EL (cell line): ENCODE results near the gene PXK.
"Not testable (repeated sequence)": the region's sequence is repeated elsewhere in the genome, so short reads cannot be mapped to it uniquely, and the experiment has no call there.

Experiments used
- DNase-seq: peaks from one replicate; pipeline ENCODE4 v3.0.0-alpha.2; 2016

The PXK gene

GRCh38 chr3:58421004-58421403, 88.3 kb downstream of the PXK start:
- no peak for DNase-seq

GRCh38 chr3:58422756-58423325, 90.1 kb downstream of the PXK start:
- DNase-seq: no peak

DNA sequence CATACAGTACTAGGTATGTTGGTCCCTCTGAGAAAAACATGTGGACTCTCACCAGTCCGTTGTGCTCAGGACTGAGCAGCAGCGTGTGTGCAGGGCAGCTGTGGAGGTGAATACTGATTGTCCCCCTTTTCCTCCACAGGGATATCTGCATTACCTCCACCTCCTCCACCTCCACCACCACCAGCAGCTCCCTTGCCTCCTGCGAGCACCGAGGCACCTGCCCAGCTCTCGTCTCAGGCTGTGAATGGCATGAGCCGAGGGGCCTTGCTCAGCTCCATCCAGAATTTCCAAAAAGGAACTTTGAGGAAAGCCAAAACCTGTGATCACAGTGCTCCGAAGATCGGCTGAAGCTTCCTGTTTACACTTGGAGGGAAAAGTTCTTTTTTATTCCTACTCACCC, 91.9 kb downstream of the PXK start:
- DNase-seq: no peak

GRCh38 chr3:58425782-58426181, 93.1 kb downstream of the PXK start:
- DNase-seq: no peak

GRCh38 chr3:58427661-58428361, 95.1 kb downstream of the PXK start:
- DNase-seq: no peak

GRCh38 chr3:58429657-58430056, 97.0 kb downstream of the PXK start:
- DNase-seq: no peak

- DNase-seq: no peak
Observed at GRCh38 chr3:58432905-58433304, 100.2 kb downstream of the PXK start.

DNA sequence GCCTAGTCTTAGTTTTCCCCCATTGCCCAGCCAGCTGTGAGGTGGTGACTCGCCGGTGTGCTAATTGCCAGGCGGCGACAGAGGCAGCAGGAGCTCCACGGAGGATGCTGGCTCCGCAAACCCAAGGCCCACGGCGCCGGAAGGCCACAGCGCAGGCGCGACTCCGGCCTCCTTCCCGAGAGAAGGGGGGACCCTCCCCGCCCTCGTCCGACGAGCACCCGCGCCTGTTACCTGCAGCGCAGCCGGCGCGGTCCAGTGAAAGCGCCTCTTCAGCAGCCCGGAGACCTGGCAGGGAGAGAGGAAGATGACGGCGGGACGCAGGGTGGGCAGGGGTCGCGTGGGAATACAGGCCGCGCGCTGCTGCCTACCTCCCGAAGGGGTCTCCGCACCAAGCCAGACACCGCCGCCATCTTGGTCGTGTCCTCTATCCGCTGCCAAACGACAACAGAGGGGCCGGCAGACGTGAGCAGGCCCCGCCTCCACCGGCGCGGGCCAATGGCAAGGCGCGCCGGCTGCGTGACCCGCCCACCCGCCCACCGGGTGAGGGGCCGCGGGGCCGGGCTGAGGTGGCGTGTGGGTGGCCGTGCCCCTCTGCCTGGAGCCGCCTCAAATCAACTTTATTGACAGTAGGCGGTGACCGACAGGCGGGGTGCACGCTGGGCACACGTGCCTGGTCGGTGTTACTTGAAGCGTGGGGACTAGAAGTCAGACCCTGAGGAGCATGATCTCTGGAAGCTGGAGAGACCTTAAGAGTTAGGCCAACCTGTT, 100.9 kb downstream of the PXK start, which contains the start of gene PDHB:
Gene PDHB, minus strand, starts transcription at position 433 of the 768 bp plus-strand sequence. Its CDS starts 23 bp downstream, at position 410.
- peak; percentile 89 for DNase-seq

DNA sequence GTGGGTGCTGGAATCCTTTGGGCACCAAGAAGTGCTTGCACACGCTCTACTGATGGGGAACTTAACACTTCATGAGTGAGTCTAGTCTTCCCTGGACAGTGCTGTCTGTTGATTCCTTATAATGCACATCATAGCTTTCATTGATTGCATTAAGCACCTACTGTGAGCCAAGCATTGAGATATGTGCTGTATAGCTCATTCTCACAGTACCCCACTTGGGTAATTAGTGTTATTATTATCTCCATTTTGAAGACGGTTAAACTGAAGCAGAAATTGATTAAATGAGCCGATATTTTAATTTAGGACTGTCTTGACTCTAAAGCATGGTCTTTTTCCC, 101.4 kb downstream of the PXK start:
- no peak for DNase-seq

GRCh38 chr3:58434511-58434910, 101.8 kb downstream of the PXK start:
- DNase-seq: no peak

DNA sequence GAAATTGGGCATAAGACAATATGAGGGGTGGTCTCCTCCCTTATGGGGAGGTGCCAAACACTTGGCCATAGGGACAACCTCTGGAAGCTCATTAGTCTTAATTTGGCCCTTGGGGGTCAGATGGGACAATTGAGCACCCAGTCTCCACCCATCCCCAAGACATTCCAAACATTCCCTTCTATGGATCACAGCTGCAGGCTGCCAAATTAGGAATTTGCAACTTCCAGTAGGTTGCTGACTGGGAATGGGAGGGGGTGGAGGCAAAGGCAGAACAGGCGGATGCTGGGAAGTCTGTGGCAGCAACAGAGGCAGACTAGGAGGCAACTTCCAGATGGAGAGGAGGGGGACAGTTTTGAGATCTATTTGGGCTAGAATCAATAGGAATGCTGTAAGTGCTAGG, 102.3 kb downstream of the PXK start:
- DNase-seq: peak; percentile 91

DNA sequence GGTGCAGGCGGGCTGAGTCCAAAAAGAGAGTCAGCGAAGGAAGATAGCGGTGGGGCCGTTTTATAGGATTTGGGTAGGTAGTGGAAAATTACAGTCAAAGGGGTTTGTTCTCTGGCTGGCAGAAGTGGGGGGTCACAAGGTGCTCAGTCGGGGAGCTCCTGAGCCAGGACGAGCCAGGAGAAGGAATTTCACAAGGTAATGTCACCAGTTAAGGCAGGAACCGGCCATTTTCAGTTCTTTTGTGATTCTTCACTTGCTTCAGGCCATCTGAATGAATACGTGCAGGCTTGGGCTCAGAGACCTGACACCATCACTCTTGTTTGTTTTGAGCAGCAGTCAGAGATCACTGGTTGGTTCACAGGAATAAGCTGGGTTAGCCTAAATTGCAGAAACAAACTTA, 104.6 kb downstream of the PXK start:
- DNase-seq: not testable (repeated sequence)

- not testable (repeated sequence) for DNase-seq
Observed at GRCh38 chr3:58440996-58441355, 108.3 kb downstream of the PXK start.

DNA sequence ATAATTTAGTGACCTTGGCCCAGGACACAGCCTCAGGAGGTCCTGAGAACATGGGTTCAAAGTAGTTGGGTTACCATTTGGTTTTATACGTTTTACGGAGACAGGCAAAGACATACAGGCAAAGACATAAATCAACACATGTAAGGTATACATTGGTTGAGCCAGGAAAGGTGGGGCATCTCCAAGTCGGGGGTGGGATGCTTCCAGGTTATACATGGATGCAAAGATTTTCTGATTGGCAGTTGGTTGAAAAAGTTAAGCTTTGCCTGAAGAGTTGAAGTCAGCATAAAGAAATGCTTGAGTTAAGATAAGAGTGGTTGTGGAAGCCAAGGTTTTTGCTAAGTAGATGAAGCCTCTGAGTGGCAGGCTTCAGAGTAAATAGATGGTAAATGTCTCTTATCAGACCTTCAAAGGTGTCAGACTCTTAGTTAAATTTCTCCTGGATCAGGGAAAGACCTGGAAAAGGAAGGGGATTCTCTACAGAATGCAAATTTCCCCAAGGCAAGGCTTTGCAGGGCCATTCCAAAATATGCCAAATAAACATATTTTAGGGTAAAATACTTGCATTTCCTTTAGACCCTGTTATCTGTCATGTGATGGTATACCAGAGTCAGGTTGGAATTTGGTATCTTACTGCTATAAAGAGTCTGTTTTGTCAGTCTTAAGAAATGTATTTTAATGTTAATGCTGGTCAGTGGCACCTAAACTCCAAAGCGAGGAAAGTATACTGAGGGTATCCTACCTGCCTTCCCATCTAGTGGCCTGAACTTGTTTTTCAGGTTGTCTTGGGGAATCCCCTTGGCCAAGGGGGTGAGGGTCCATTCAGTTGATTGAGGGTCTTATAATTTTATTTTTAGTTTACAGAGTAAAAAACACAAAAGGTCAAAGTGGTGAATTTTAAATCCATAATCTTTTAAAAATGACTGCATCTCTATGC, 109.1 kb downstream of the PXK start:
- DNase-seq: no peak

- no peak for DNase-seq
Observed at GRCh38 chr3:58452176-58452575, 119.5 kb downstream of the PXK start.

DNA sequence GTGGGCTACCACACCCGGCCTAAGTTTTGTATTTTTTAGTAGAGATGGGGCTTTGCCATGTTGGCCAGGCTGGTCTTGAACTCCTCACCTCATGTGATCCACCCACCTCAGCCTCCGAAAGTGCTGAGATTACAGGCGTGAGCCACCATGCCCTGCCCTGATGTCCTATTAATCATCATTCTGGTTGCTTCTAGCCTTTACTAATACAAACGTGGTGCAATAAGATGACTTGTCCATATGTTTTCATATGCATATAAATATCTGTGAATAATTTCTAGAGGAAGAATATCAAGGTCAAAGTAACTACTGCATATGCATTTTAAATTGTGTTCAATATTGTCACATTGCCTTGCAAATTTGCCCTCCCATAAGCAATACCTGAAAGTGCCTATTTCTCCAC, 126.5 kb downstream of the PXK start:
- DNase-seq: no peak

- no peak for DNase-seq
Observed at GRCh38 chr3:58462829-58463180, 130.1 kb downstream of the PXK start.

- DNase-seq: peak; percentile 87
Observed at GRCh38 chr3:58463181-58463941, 130.7 kb downstream of the PXK start.

- no peak for DNase-seq
Observed at GRCh38 chr3:58463942-58464271, 131.2 kb downstream of the PXK start.

GRCh38 chr3:58464866-58465265, 132.2 kb downstream of the PXK start:
- no peak for DNase-seq

DNA sequence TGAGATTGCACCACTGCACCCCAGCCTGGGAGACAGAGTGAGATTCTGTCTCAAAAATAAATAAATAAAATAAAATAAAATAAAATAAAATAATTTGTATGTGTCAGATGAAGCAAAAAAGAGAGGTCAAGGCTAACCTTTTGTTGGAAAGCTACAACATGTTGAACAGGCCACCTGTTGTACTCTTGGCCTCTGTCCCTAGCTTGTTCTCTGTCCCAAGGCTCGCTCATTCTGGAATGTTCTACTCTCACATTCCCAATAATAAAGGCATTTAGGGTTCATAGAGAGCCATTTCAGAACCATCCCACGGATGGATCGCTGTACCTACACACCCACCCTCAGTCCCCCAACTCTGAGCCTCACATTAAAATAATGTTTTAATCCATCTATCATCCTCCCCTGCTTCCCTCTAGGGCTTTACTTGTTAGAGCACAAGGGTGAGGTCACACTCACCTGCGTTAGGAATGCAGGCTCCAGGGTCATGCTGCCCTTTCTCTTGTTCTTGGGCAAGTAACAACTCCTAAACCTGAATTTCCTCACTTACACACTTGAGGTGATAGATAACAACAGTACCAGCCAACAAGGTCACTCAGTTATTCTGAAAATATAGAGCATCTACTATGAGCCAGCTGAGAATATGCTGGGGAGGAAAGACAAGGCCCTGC, 134.3 kb downstream of the PXK start:
- no peak for DNase-seq

- DNase-seq: no peak
Observed at GRCh38 chr3:58469096-58469495, 136.4 kb downstream of the PXK start.
